Endometrial microvascular endothelial cells (primary cell): Measurements from ENCODE around the gene CFB. TPM values are rescaled to one million over a fixed set of nuclear protein-coding genes. Genes with fewer than 3 reads are reported as not detected.
"Not testable (repeated sequence)": the region's sequence is repeated elsewhere in the genome, so short reads cannot be mapped to it uniquely, and the experiment has no call there.

Experiments used
- in situ Hi-C: cut with HindIII; loops from 2 replicates; pipeline ENCODE4 v1.10.0; 2017; ENCODE audit warnings: low sequenced_read_pairs, low pct_unique_long_range_greater_than_20kb; ENCODE audit errors: inconsistent ontology term
- total RNA-seq: library from RNA; depleted of rRNA; stranded (reverse); fragments of >200 nt; gene quantifications from one replicate; pipeline ENCODE4 v1.2.3, GENCODE V29; 2015; ENCODE audit errors: inconsistent ontology term

Gene CFB
- total RNA-seq = 1.6 TPM

DNA sequence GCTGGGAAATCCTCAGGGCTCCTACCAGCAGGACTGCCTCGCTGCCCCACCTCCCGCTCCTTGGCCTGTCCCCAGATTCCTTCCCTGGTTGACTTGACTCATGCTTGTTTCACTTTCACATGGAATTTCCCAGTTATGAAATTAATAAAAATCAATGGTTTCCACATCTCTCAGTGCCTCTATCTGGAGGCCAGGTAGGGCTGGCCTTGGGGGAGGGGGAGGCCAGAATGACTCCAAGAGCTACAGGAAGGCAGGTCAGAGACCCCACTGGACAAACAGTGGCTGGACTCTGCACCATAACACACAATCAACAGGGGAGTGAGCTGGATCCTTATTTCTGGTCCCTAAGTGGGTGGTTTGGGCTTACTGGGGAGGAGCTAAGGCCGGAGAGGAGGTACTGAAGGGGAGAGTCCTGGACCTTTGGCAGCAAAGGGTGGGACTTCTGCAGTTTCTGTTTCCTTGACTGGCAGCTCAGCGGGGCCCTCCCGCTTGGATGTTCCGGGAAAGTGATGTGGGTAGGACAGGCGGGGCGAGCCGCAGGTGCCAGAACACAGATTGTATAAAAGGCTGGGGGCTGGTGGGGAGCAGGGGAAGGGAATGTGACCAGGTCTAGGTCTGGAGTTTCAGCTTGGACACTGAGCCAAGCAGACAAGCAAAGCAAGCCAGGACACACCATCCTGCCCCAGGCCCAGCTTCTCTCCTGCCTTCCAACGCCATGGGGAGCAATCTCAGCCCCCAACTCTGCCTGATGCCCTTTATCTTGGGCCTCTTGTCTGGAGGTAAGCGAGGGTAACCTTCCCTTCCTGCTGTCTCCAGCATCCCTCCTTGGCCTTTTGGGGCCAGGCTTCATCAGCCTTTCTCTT, at the start of gene CFB:
Gene CFB, plus strand, starts transcription at position 589 of the 863 bp plus-strand sequence. Its CDS starts 127 bp downstream, at position 716.
- in situ Hi-C loops = loop anchor here (25.0 kb wide), 1 partner anchor 167 kb away; the partner anchor contains the start of gene TNXB

GRCh38 chr6:31896493-31896855, 49.4 kb upstream of the CFB start:
- in situ Hi-C loops = no loop called here

GRCh38 chr6:31896856-31897611, 48.9 kb upstream of the CFB start:
- in situ Hi-C loops = no loop called here

DNA sequence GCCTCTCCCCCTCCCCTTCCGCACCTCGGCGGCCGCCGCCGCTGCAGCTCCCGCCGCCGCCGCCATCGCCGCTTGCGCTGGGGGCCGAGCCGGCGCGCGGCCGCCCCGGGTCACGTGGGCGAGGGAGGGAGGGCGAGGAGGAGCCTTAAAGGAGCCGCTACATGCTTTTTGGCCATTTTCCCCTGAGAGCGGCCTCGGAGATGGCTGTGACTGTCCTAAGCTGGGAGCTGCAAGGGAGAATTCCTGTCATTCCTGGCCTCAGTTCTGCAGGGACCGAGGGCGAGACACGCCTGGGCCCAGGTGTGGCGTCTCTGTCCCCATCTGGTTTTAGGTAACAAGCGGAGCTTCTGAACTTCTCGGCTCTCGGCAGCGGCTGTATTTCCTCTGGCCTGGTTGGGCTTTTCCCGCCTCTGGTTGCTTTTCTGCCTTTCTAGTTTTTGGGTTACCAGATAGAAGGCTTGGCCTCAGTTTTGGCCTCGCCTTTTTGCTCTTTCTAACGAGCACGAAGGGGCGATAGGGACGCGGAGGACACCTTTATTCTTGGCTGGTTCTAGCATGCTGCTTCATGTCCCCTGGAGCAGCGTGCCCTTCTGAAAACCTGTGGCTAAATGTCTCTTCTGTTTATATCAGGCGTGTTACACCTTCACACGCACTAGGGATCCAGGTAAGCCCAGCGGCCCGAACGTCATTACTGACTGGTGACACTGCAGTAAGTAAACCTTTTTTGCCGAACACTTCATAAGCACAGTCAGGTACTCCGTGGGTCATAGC, 48.1 kb upstream of the CFB start, which contains the start of gene EHMT2:
Gene EHMT2, minus strand, starts transcription at position 87 of the 771 bp plus-strand sequence. Its CDS starts 21 bp downstream, at position 66.
- in situ Hi-C loops = no loop called here

- in situ Hi-C loops = no loop called here
Observed at GRCh38 chr6:31898383-31899011, 47.4 kb upstream of the CFB start.

DNA sequence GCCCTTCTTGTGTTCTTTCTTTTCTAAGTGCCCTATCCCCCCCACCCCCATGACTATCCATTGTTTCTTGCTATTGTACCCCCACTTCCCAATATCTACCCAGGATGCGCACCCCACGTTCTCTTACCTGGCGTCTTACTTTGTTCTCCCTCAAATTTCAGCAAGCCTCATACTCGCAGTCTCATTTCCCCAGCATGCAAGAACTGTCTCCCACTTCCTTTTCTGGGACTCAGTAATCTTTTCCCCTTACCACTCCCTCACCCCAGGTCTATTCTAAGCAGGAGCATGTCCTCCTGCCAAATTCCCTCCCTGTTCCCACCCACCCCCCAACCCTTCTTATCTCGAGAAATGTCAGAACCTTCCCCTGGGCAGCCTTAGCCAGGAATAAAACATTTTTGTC, 46.7 kb upstream of the CFB start:
- in situ Hi-C loops = no loop called here

DNA sequence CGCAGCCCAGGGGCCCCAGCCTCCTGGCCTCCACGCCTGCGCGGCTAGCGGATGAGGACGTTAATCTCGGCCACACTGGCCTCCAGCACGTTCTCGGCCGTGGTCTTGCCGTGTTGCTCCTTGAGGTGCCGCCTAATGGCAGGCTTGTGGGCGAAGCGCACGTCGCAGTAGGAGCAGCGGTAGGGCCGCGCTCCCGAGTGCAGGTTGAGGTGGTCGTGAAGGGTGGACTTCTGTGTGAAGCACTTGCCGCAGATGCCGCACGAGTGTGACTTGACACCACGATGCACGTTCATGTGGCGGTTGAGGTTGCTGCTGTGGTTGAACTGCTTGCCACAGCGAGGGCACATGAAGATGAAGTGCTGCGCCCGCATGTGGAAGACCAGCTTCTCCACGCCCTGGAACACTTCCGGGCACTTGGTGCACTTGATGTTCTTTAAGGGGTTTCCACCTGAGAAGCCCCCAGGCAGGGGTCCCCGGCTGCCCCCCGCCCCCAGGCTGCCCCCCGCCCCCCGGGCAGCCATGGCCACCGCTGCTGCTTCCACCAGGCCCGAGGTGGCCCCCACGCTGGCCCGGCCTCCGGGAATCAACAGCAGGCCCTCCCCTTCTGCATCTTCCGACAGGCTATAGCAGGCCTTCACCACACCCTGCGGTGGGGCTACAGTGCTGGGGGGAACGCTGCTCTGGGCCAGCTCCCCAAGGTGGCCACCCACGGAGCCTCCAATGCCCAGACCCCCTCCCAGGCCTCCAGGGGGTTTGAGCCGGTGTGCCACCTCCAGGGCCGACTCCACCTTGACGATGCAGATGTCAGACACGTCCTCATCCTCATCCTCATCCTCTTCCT, 45.8 kb upstream of the CFB start:
- in situ Hi-C loops = no loop called here

DNA sequence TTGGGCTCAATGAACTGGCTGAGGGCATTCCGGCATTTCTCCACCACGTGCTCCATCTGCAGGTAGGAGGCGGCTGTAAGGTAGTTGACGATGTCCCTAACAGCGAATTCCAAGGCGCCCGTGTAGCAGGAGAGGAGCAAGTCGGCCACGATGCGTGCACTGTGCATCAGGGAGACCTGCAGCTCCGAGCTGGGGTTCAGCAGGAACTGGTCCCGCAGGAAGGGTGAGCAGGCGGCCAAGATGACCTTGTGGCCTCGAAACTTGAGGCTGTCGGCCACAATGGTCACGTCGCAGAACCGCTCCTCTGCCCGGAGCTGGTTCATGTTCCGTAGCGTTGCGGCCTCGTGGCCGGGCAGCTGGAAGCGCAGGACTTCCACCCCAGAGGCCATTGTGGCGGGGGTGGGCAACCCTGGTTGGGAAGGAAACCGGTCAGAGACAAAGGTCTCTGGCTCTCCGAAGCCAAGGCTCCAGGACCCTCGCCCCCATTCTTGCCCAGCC, 44.9 kb upstream of the CFB start:
- in situ Hi-C loops = no loop called here

DNA sequence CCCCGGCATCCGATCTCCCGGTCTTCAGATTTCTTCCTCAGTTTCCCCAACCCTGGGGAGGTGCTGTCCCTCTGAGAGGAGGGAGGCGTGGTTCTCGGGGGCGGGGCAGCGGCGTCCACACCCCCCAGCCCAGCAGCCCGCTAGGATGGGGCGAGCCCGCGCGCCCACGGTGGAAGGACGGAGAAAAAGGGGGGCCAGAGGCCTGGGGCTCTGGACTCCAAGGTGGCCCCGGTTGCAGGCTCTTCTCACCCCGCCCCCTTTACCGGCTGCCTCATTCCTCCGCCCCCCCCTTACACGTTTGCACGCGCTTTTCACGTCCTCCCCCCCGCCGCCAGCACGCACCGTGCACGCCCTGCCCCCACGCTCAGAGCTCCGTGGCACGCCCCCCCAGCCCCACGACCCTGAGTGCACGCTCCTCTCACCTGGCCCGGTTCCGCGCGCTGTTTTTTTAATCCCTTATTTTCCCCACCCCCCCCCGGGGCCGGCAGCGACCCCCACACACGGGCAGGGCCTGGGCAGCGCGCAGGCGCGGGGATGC, 44.4 kb upstream of the CFB start:
- in situ Hi-C loops = no loop called here

GRCh38 chr6:31901953-31902643, 43.8 kb upstream of the CFB start, which contains the start of gene ZBTB12:
ZBTB12 (minus strand) TSS chr6:31902086; CDS start chr6:31901305, 781 bp downstream.
- in situ Hi-C loops = no loop called here

- in situ Hi-C loops = no loop called here
Observed at GRCh38 chr6:31903957-31904356, 41.9 kb upstream of the CFB start.

DNA sequence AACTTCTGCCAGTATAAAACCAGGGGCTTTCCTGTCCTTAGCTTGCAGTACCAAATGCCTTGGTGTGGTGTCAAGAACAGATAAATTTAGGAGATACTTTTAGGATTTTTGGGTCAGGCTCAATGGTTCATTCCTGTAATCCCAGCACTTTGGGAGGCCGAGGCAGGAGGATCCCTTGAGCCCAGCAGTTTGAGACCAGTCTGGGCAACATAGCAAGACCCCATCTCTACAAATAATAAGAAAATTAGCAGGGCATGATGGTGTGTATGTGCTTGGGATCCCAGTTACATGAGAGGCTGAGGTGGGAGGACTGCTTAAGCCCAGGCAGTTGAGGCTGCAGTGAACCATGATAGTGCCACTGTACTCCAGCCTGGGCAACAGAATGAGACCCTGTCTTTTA, 40.9 kb upstream of the CFB start:
- in situ Hi-C loops = no loop called here

DNA sequence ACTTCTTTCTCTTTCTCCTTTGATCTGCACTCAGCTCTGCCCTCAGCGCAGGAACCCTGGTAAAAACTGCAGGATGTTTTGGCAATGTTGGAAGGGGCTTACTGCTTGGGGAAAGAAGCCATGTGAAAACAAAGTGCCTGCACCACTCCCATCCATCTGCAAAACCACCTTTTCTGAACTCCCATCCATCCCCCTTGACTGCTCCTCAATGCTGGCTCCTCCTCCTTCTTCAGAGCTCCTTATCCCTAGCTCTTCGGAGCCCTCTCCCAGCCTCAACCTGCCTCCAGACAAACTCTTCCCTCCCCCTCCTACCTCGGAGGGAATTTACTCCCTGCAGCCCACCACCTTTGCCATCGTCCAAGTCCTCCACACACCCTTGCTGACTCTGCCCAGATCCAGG, 39.8 kb upstream of the CFB start:
- in situ Hi-C loops = no loop called here

DNA sequence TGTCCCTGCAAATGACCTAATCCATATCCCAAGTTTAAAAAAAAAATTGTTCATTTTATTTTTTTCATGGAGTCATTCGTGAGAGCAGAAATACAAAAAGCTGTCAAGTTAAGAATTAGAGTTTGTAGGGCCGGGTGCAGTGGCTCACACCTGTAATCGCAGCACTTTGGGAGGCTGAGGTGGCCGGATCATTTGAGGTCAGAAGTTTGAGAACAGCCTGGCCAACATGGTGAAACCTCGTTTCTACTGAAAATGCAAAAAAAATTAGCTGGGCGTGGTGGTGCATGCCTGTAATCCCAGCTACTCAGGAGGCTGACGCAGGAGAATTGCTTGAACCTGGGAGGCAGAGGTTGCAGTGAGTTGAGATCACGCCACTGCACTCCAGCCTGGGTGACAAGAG, 39.2 kb upstream of the CFB start:
- in situ Hi-C loops = not testable (repeated sequence)

GRCh38 chr6:31907158-31907813, 38.6 kb upstream of the CFB start:
- in situ Hi-C loops = no loop called here

- in situ Hi-C loops = not testable (repeated sequence)
Observed at GRCh38 chr6:31908255-31908654, 37.6 kb upstream of the CFB start.
